Trophoblast cell (in vitro differentiated cells and primary cell): ENCODE measurements around the gene ZSWIM6.

Experiments
- DNase-seq, 2 donors: peaks; one replicate each; pipeline ENCODE4 v3.0.0-alpha.2; 2016
- H2AFZ ChIP-seq: 2 replicates; pipeline ENCODE4 v1.6.1; 2013; ENCODE audit warnings: low read length, moderate library complexity, mild to moderate bottlenecking; ENCODE audit not compliant: insufficient read depth, poor library complexity
- H2AK5ac ChIP-seq: 2 replicates; pipeline ENCODE4 v1.6.1; 2013; ENCODE audit warnings: mild to moderate bottlenecking, low read length
- H2BK120ac ChIP-seq: 2 replicates; pipeline ENCODE4 v1.6.1; 2013; ENCODE audit warnings: low read length, mild to moderate bottlenecking, moderate library complexity; ENCODE audit not compliant: insufficient read depth, poor library complexity
- H2BK12ac ChIP-seq: 2 replicates; pipeline ENCODE4 v1.6.1; 2013; ENCODE audit warnings: mild to moderate bottlenecking, low read length, moderate library complexity
- H2BK5ac ChIP-seq: 2 replicates; pipeline ENCODE4 v1.6.1; 2013; ENCODE audit warnings: low read length, low read depth, moderate library complexity, mild to moderate bottlenecking; ENCODE audit not compliant: poor library complexity
- H3K14ac ChIP-seq: 2 replicates; pipeline ENCODE4 v1.6.1; 2013; ENCODE audit warnings: mild to moderate bottlenecking, low read length
- H3K18ac ChIP-seq: 2 replicates; pipeline ENCODE4 v1.6.1; 2013; ENCODE audit warnings: mild to moderate bottlenecking, low read length
- H3K23ac ChIP-seq: 2 replicates; pipeline ENCODE4 v1.6.1; 2013; ENCODE audit warnings: low read length
- H3K27ac ChIP-seq: 2 replicates; pipeline ENCODE4 v1.5.1; 2013; ENCODE audit warnings: low read depth, mild to moderate bottlenecking, inconsistent platforms, low read length, moderate library complexity
- H3K27me3 ChIP-seq: 2 replicates; pipeline ENCODE4 v1.6.1; 2013; ENCODE audit warnings: inconsistent platforms, mild to moderate bottlenecking, low read length, moderate library complexity; ENCODE audit not compliant: insufficient read depth
- H3K36me3 ChIP-seq, 2 experiments: 1 replicate in 1 of 2; 2 replicates in 1 of 2; pipeline ENCODE4 v1.6.1; 2013; ENCODE audit warnings: low read length in 2 of 2, mild to moderate bottlenecking in 2 of 2, moderate library complexity in 1 of 2; ENCODE audit not compliant: insufficient read depth in 2 of 2, control insufficient read depth in 1 of 2
- H3K4ac ChIP-seq: 2 replicates; pipeline ENCODE4 v1.6.1; 2013; ENCODE audit warnings: low read depth, mild to moderate bottlenecking, low read length, moderate library complexity
- H3K4me1 ChIP-seq, 2 experiments: 1 replicate in 1 of 2; 2 replicates in 1 of 2; pipeline ENCODE4 v1.6.1; 2013; ENCODE audit warnings: low read length in 2 of 2, mild to moderate bottlenecking in 2 of 2, moderate library complexity in 1 of 2; ENCODE audit not compliant: insufficient read depth in 2 of 2, control insufficient read depth in 1 of 2
- H3K4me2 ChIP-seq: 2 replicates; pipeline ENCODE4 v1.6.1; 2013; ENCODE audit warnings: inconsistent platforms, mild to moderate bottlenecking, low read length, moderate library complexity
- H3K4me3 ChIP-seq: 2 replicates; pipeline ENCODE4 v1.5.1; 2013; ENCODE audit warnings: mild to moderate bottlenecking, low read depth, low read length, inconsistent platforms
- H3K79me1 ChIP-seq: one replicate; pipeline ENCODE4 v1.6.1; 2013; ENCODE audit warnings: low read length
- H3K79me2 ChIP-seq: 2 replicates; pipeline ENCODE4 v1.6.1; 2013; ENCODE audit warnings: low read length, mild to moderate bottlenecking; ENCODE audit not compliant: control insufficient read depth, insufficient read depth, poor library complexity
- H3K9ac ChIP-seq: 2 replicates; pipeline ENCODE4 v1.6.1; 2013; ENCODE audit warnings: mild to moderate bottlenecking, low read length
- H3K9me3 ChIP-seq: 2 replicates; pipeline ENCODE4 v1.6.1; 2013; ENCODE audit warnings: low read depth, mild to moderate bottlenecking, control low read depth, inconsistent platforms, low read length; ENCODE audit not compliant: insufficient read depth
- H4K12ac ChIP-seq: 2 replicates; pipeline ENCODE4 v1.6.1; 2013; ENCODE audit warnings: low read depth, mild to moderate bottlenecking, low read length, moderate library complexity
- H4K8ac ChIP-seq: 2 replicates; pipeline ENCODE4 v1.6.1; 2013; ENCODE audit warnings: low read depth, mild to moderate bottlenecking, low read length, moderate library complexity
- H4K91ac ChIP-seq: one replicate; pipeline ENCODE4 v1.6.1; 2013; ENCODE audit warnings: low read depth, mild to moderate bottlenecking, low read length, moderate library complexity
- WGBS: extraction: QIAGEN DNeasy Blood & Tissue Kit; methylation state at CpG from one replicate; pipeline ENCODE4 v1.1.7; 2013; ENCODE audit warnings: missing lambda C conversion rate; ENCODE audit not compliant: insufficient read length, insufficient coverage; ENCODE audit errors: extremely low coverage; 5-methylcytosine and 5-hydroxymethylcytosine counted together

Gene ZSWIM6

DNA sequence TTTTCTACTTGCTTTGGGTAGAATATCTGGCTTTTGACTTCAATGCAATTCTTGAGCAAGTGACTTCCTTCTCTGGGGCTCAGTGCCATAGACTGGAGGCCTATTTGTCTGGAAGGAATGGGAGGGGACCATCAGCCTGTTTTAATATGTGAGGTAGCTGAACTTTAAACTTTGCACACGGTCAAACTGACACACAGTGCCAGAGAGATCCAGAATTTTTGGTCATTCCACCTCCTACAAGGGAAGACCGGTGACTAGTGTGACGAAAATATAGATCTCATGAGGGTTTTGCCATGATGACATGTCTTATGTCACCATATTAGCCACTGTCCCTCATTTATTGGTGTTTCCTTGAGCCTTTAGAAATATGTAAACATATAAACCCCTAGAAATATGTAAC, 44.6 kb upstream of the ZSWIM6 start:
- no CpG with 5 or more reads among the region's 3 CpGs for WGBS
- H2AK5ac ChIP-seq, result no peak overlapping the region

DNA sequence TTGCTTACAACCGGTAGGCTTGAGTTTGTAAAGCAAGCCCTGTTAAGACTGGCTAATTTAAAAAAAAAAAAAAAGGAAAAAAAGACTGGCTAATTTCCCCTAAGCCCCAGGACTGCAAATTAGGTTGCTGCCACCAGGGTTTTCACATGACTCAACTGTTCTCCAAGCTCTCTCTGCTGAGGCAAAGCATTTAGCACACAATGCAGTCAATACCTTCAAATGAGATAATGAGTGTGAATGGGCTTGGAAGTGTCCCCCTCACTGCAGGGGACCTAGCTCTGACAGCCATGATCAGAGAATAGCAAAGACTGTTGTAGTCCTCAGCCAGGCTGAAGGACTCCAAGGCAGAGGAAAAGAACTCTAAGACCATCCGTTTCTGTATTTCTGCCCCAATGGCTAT, 42.8 kb upstream of the ZSWIM6 start:
- Histone ChIP-seq H3K14ac (no peak overlapping the region), H3K9ac (no peak overlapping the region), H2BK120ac (no peak overlapping the region), H2BK5ac (no peak overlapping the region), H2BK12ac (no peak overlapping the region), H3K23ac (no peak overlapping the region), H3K9me3 (peaks cover 2% of the 10 kb centered on the region), H4K8ac (no peak overlapping the region), H2AFZ (no peak overlapping the region), H3K4me1 (peaks cover 6 to 14% of the 10 kb centered on the region in 2 experiments), H3K27me3 (no peaks in the 10 kb centered on the region), H4K12ac (no peak overlapping the region), H3K18ac (no peak overlapping the region), H3K79me1 (no peaks in the 10 kb centered on the region), H3K79me2 (no peaks in the 10 kb centered on the region), H4K91ac (no peak overlapping the region), H3K4ac (no peak overlapping the region), H3K4me2 (no peak overlapping the region), H3K4me3 (no peak overlapping the region), H3K27ac (no peak overlapping the region), H2AK5ac (no peak overlapping the region), H3K36me3 (no peaks in the 10 kb centered on the region)
- WGBS, result no CpG with 5 or more reads among the region's 2 CpGs
- DNase-seq, result peak in 1 of 2 donors; percentile 19

More for the DNA sequence above, 44.6 kb upstream of the ZSWIM6 start:
- H3K4me3 ChIP-seq, result no peak overlapping the region
- no peak overlapping the region for H2BK12ac ChIP-seq
- H3K4me1 ChIP-seq, result peaks cover 0 to 8% of the 10 kb centered on the region in 2 experiments
- H3K4me2 ChIP-seq, result no peak overlapping the region
- no peak overlapping the region for H2AFZ ChIP-seq
- DNase-seq, result no peak
- no peak overlapping the region for H3K9ac ChIP-seq
- no peak overlapping the region for H3K23ac ChIP-seq
- H3K14ac ChIP-seq, result no peak overlapping the region
- H2BK120ac ChIP-seq, result no peak overlapping the region
- no peak overlapping the region for H4K12ac ChIP-seq
- no peak overlapping the region for H3K18ac ChIP-seq
- H3K27ac ChIP-seq, result no peak overlapping the region
- H3K79me1 ChIP-seq, result no peaks in the 10 kb centered on the region
- no peaks in the 10 kb centered on the region for H3K79me2 ChIP-seq
- no peaks in the 10 kb centered on the region for H3K36me3 ChIP-seq
- H2BK5ac ChIP-seq, result no peak overlapping the region
- no peak overlapping the region for H4K8ac ChIP-seq
- no peaks in the 10 kb centered on the region for H3K27me3 ChIP-seq
- H3K9me3 ChIP-seq, result peaks cover 2% of the 10 kb centered on the region
- H4K91ac ChIP-seq, result no peak overlapping the region
- H3K4ac ChIP-seq, result no peak overlapping the region

DNA sequence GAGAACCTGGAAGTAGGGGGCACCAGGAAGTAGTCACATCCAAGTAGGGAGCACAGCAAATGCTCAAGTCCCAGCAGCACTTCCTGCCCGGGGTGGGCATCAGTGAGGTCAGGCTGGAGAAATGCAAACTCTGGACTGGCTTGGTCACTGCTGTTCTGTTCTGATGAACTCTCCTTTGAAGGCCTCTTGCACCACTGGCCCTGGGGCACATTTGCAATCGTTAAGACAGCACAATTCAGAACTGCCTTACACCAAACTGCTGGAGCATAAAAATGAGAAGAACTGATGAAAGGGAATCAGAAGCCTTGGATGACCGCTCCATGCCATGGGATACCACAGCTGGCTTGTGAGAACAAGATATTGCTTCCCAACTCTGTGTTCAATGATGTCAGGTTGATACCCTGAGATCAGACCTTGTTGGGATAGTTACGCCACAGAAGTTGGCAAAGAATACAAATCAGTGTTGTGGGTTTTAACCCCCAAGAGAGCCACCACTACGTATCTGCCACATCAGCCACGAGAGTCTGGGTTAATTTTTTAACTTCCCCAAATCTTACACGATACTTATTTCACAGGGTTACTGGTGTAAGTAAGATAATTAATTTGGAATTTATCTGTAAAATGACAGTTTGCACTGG, 42.3 kb upstream of the ZSWIM6 start:
- H2BK120ac ChIP-seq, result no peak overlapping the region
- H3K27ac ChIP-seq, result no peak overlapping the region
- H3K9me3 ChIP-seq, result peaks cover 2% of the 10 kb centered on the region
- peaks cover 6 to 14% of the 10 kb centered on the region in 2 experiments for H3K4me1 ChIP-seq
- no peak overlapping the region for H4K8ac ChIP-seq
- no peaks in the 10 kb centered on the region for H3K79me1 ChIP-seq
- H4K12ac ChIP-seq, result no peak overlapping the region
- no peak overlapping the region for H2AFZ ChIP-seq
- H3K36me3 ChIP-seq, result no peaks in the 10 kb centered on the region
- no peak overlapping the region for H4K91ac ChIP-seq
- H3K4ac ChIP-seq, result no peak overlapping the region
- H3K14ac ChIP-seq, result no peak overlapping the region
- H3K27me3 ChIP-seq, result no peaks in the 10 kb centered on the region
- no peak overlapping the region for H3K4me2 ChIP-seq
- H2BK12ac ChIP-seq, result no peak overlapping the region
- H2BK5ac ChIP-seq, result no peak overlapping the region
- H3K23ac ChIP-seq, result no peak overlapping the region
- no peak overlapping the region for H3K9ac ChIP-seq
- no peak overlapping the region for H3K4me3 ChIP-seq
- no peak overlapping the region for H2AK5ac ChIP-seq
- peak; percentile 56 to 59 for DNase-seq
- H3K18ac ChIP-seq, result no peak overlapping the region
- no peaks in the 10 kb centered on the region for H3K79me2 ChIP-seq
- no CpG with 5 or more reads among the region's 7 CpGs for WGBS

DNA sequence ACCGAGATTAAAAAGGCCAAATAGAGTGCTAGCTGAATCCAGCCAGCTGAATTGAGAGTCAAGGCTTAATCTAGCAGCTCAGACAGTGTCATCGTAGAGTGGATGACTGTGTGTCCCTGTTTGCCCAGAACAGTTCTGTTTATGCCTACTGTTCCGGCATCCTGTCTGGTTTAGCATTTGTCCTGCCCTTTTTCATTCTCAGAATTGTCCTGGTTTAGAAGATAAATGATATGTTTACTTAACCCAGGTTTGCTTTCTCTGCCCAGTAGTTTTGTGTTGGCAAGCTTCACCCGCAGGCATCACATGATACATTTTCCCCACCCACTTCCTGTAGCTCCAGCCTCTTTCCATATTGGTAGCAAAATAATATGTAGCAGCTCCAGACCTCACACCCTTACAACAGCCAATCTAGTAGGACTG, 41.3 kb upstream of the ZSWIM6 start:
- Histone ChIP-seq H2AK5ac (no peak overlapping the region), H3K79me1 (no peaks in the 10 kb centered on the region), H3K27ac (no peak overlapping the region), H3K9ac (no peak overlapping the region), H3K4me3 (no peak overlapping the region), H3K4me1 (peaks cover 6 to 14% of the 10 kb centered on the region in 2 experiments), H4K12ac (no peak overlapping the region), H3K23ac (no peak overlapping the region), H3K4me2 (no peak overlapping the region), H3K79me2 (no peaks in the 10 kb centered on the region), H2BK5ac (no peak overlapping the region), H3K18ac (no peak overlapping the region), H2AFZ (no peak overlapping the region), H3K27me3 (no peaks in the 10 kb centered on the region), H4K8ac (no peak overlapping the region), H4K91ac (no peak overlapping the region), H2BK12ac (no peak overlapping the region), H2BK120ac (no peak overlapping the region), H3K9me3 (peaks cover 2% of the 10 kb centered on the region), H3K4ac (no peak overlapping the region), H3K36me3 (no peaks in the 10 kb centered on the region), H3K14ac (no peak overlapping the region)
- no CpG with 5 or more reads among the region's 4 CpGs for WGBS
- no peak for DNase-seq
